Mesodermal cell (in vitro differentiated cells): ENCODE measurements around the gene ZNF493.

ENCODE experiments used
- H3K27ac ChIP-seq: 2 replicates; pipeline ENCODE4 v1.7.0; 2013; ENCODE audit warnings: mild to moderate bottlenecking, low read depth, low read length, moderate library complexity; ENCODE audit not compliant: severe bottlenecking
- H3K36me3 ChIP-seq: 2 replicates; pipeline ENCODE4 v1.7.1; 2013; ENCODE audit warnings: mild to moderate bottlenecking, low read length, moderate library complexity; ENCODE audit not compliant: control insufficient read depth, insufficient read depth
- H3K4me1 ChIP-seq: one replicate; pipeline ENCODE4 v1.7.1; 2013; ENCODE audit warnings: mild to moderate bottlenecking, low read length; ENCODE audit not compliant: insufficient read depth, control insufficient read depth, poor library complexity, severe bottlenecking
- H3K4me3 ChIP-seq: 2 replicates; pipeline ENCODE4 v1.7.0; 2013; ENCODE audit warnings: low read length, control low read depth, mild to moderate bottlenecking; ENCODE audit not compliant: insufficient read depth, poor library complexity, severe bottlenecking; ENCODE audit errors: extremely low read depth
- H3K9me3 ChIP-seq: 2 replicates; pipeline ENCODE4 v1.7.1; 2013; ENCODE audit warnings: mild to moderate bottlenecking, low read length, moderate library complexity; ENCODE audit not compliant: control insufficient read depth
- WGBS, 2 experiments: methylation state at CpG; one replicate each; pipeline ENCODE4 v1.1.5; 2013; ENCODE audit warnings: missing lambda C conversion rate in 2 of 2; ENCODE audit not compliant: insufficient coverage in 2 of 2; 5-methylcytosine and 5-hydroxymethylcytosine counted together

Gene ZNF493

GRCh38 chr19:21462540-21462939 lies 65.6 kb downstream of the ZNF493 start:
- Histone ChIP-seq H3K9me3 (peaks cover 16% of the 10 kb centered on the region), H3K4me1 (no peaks in the 10 kb centered on the region), H3K36me3 (peaks cover 18% of the 10 kb centered on the region), H3K27ac (no peak overlapping the region), H3K4me3 (peak overlapping the region; percentile 67)
- WGBS, 2 experiments = 90 to 93% methylated on average over 10 to 16 of the region's 16 CpGs

- WGBS, 2 experiments = 6 to 12% methylated on average over 33 to 37 of the region's 38 CpGs
- Histone ChIP-seq H3K4me3 (peak overlapping the region; percentile 67), H3K9me3 (peaks cover 13% of the 10 kb centered on the region), H3K4me1 (no peaks in the 10 kb centered on the region), H3K27ac (peak overlapping the region; percentile 57), H3K36me3 (peaks cover 15% of the 10 kb centered on the region)
These were observed 66.6 kb downstream of the ZNF493 start for GRCh38 chr19:21463449-21464105.

- H3K9me3 ChIP-seq = peaks cover 3% of the 10 kb centered on the region
- 77 to 90% methylated on average over 4 to 5 of the region's 8 CpGs for WGBS, 2 experiments
- H3K36me3 ChIP-seq = no peaks in the 10 kb centered on the region
- H3K27ac ChIP-seq = no peak overlapping the region
- H3K4me1 ChIP-seq = no peaks in the 10 kb centered on the region
- H3K4me3 ChIP-seq = no peak overlapping the region
These were observed 69.7 kb downstream of the ZNF493 start for GRCh38 chr19:21466627-21467026.

- 87 to 100% methylated on average over 2 to 4 of the region's 5 CpGs for WGBS, 2 experiments
- no peaks in the 10 kb centered on the region for H3K9me3 ChIP-seq
- H3K4me3 ChIP-seq = no peak overlapping the region
- no peaks in the 10 kb centered on the region for H3K36me3 ChIP-seq
- no peak overlapping the region for H3K27ac ChIP-seq
- no peaks in the 10 kb centered on the region for H3K4me1 ChIP-seq
These were observed 71.9 kb downstream of the ZNF493 start for GRCh38 chr19:21468791-21469190.

- no peaks in the 10 kb centered on the region for H3K36me3 ChIP-seq
- no peak overlapping the region for H3K4me3 ChIP-seq
- H3K27ac ChIP-seq = no peak overlapping the region
- H3K9me3 ChIP-seq = no peaks in the 10 kb centered on the region
- H3K4me1 ChIP-seq = no peaks in the 10 kb centered on the region
These were observed 75.6 kb downstream of the ZNF493 start for GRCh38 chr19:21472507-21472906.

- H3K36me3 ChIP-seq = no peaks in the 10 kb centered on the region
- H3K4me3 ChIP-seq = peak overlapping the region; percentile 41
- peak overlapping the region; percentile 87 for H3K27ac ChIP-seq
- no peaks in the 10 kb centered on the region for H3K9me3 ChIP-seq
- no peaks in the 10 kb centered on the region for H3K4me1 ChIP-seq
- WGBS, 2 experiments = 50 to 54% methylated on average over 35 to 37 of the region's 37 CpGs
These were observed 77.8 kb downstream of the ZNF493 start for GRCh38 chr19:21474671-21475181.
